ENCODE results near the gene CAV2.

Gene CAV2

DNA sequence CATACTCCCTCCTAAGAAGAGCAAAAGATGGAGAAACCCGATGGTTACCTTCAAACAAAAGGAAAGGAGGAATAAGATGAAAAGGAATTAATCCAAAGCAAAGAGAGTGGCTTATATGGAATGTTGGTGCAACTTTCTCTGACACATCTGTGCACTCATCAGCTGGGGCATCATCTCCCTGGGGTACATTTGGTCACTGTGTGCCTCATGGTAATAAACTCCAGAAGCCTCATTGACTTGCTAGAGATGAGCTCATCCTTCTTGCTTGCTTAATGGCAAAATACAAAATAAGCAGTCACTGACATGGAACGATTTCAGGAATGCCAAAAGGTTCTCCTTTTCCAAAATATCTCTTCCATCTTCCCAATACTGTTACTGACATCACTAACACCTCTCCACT is 47.8 kb downstream of the CAV2 start:
- DNase-seq (ENCODE audit: low read depth) = no peak

DNA sequence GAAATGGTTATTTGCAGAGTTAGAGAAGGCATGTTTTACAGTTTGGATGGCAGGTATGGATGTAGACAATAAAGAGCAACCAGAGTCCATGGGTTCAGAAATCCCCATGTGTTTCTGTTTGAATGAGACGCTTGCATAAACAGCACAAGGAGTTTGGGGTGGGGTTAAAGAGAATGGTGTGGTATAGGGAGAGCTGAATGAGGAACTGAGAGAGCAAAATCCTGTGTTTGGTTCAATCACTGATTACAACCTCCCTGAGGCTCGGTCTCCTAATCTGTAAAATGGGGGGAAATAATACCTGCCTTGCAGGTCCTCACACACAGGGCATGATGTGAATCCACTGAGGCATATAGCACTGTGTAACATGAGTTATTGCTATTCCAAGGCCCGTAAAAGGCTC is 49.0 kb downstream of the CAV2 start:
- DNase-seq (ENCODE audit: low read depth) = no peak

- no peak for DNase-seq (ENCODE audit: low read depth)
These were observed 49.8 kb downstream of the CAV2 start for GRCh38 chr7:116549370-116549769.

DNA sequence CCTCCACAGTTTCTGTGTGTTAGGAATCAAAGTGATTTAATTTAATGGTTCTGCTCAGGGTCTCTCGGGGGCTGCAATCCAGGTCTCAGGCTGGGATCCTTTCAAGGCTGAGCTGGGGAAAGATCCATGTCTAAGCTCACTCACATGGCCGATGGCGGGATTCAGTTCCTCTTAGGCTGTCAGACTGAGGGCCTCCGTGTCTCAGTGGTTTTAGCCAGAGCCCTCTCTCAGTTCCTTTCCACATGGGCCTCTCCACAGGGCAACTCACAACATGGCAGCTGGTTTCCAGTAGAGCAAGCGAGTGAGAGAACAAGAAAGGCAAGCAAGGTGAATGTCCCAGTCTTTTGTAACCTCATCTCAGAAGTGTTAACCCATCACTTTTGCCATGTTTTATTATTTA is 52.2 kb downstream of the CAV2 start:
- DNase-seq (ENCODE audit: low read depth) = no peak

DNA sequence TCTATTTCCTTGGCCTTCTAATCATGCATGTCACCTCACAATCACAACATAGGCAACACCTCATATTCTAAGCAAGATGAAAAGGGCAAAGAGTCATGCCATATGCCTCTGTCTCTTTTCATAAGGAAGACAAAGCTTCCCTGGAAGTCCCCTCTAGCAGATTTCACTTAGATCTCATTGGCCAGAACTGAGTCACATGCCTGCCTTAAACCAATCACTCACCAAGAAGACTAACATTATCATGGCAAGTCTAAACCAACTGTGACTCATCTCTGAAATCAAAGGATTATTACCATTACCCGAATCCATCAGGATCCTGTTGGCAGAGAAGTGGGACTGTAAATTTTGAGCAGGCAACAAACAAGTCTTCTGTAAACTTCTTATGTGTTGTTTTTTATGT is 53.1 kb downstream of the CAV2 start:
- no peak for DNase-seq (ENCODE audit: low read depth)

DNA sequence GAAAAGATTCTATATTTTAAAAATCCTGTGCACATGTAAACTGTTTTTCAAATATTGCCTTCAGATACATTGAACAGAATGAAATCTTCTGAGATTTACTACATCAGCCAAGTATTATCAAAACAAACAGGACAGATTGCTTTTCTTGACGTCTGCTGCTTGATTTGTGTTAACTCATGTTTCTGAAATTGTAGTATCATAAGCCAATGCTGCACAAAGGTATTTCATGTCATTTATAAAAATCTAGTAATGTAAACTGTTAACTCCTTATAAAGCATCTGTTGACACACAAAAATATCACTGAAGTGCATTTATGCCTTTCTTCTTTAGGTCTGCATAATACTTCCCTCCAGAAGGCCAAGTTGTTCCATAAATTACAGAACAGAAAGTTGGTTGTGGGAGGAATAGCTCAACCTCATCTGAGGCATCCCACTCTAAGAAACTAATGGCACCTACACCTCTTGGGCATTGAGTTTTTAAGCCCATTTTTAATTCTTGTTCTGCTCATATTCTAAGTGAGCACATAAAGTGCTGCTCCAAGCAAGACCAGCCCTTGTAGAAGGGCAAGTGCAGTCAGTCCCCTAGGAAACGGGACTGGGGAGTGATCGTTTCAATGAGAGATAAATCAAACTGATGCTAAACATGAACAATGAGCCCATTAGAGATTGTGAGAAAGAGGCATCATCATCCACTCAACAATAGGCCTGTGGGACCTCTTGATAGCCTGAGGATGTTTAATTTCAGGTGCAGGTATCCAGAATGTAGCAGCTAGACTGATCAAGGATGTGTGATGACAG is 53.8 kb downstream of the CAV2 start:
- no peak for DNase-seq (ENCODE audit: low read depth)

- DNase-seq (ENCODE audit: low read depth) = no peak
These were observed 54.9 kb downstream of the CAV2 start for GRCh38 chr7:116554436-116554835.

- DNase-seq (ENCODE audit: low read depth) = no peak
These were observed 55.4 kb downstream of the CAV2 start for GRCh38 chr7:116554911-116555310.

- DNase-seq (ENCODE audit: low read depth) = no peak
These were observed 57.6 kb downstream of the CAV2 start for GRCh38 chr7:116557066-116557585.

- DNase-seq (ENCODE audit: low read depth) = no peak
These were observed 58.4 kb downstream of the CAV2 start for GRCh38 chr7:116557901-116558300.

Measured in HS-5 (cell line).